H1 (cell line): ENCODE measurements around the gene IFNE. TPM values are rescaled to one million over a fixed set of nuclear protein-coding genes. Genes with fewer than 3 reads are reported as not detected.
"Not testable (repeated sequence)": the region's sequence is repeated elsewhere in the genome, so short reads cannot be mapped to it uniquely, and the experiment has no call there.

Experiments
- CTCF ChIA-PET: fragments of 300-600 bp; sonication (Branson Sonifier 250); formaldehyde crosslinking; loops from one replicate; lab custom pipeline; 2021; ENCODE audit not compliant: partially characterized antibody; lab: Charles Lee
- POLR2A ChIA-PET: fragments of 300-600 bp; sonication (Branson Sonifier 250); formaldehyde crosslinking; loops from one replicate; lab custom pipeline; 2021; ENCODE audit warnings: inconsistent platforms; ENCODE audit not compliant: partially characterized antibody; lab: Charles Lee
- DNase-seq, 2 experiments: peaks; one replicate each; pipeline versions ENCODE4 v3.0.0 to v3.0.0-alpha.2; 2010 to 2022; ENCODE audit warnings: low spot score in 2 of 2, low read depth in 1 of 2, mixed read lengths in 1 of 2
- FAIRE-seq: peaks from 2 replicates; lab custom pipeline; 2011; peaks lifted over from hg19 to GRCh38; lab: Jason Lieb, UNC
- H2AFZ ChIP-seq: 2 replicates; pipeline ENCODE4 v1.8.1; 2012; ENCODE audit warnings: low read length, inconsistent platforms
- H2AK5ac ChIP-seq: 2 replicates; pipeline ENCODE4 v1.6.1; 2013; ENCODE audit warnings: low read depth, low read length
- H2BK120ac ChIP-seq: replicated peaks from 2 replicates; pipeline ENCODE3; 2013; ENCODE audit warnings: low read depth, low read length, inconsistent platforms
- H2BK12ac ChIP-seq: 2 replicates; pipeline ENCODE4 v1.6.1; 2013; ENCODE audit warnings: low read depth, low read length
- H2BK15ac ChIP-seq: 2 replicates; pipeline ENCODE4 v1.6.1; 2013; ENCODE audit warnings: low read length
- H2BK20ac ChIP-seq: 2 replicates; pipeline ENCODE4 v1.6.1; 2013; ENCODE audit warnings: low read length
- H2BK5ac ChIP-seq: 2 replicates; pipeline ENCODE4 v1.6.1; 2013; ENCODE audit warnings: low read depth, low read length
- H3K14ac ChIP-seq: 2 replicates; pipeline ENCODE4 v1.6.1; 2013; ENCODE audit warnings: inconsistent platforms; ENCODE audit not compliant: insufficient read length
- H3K18ac ChIP-seq: 2 replicates; pipeline ENCODE4 v1.6.1; 2013; ENCODE audit warnings: low read length; ENCODE audit errors: extremely low read depth
- H3K23ac ChIP-seq: 2 replicates; pipeline ENCODE4 v1.6.1; 2013; ENCODE audit warnings: inconsistent platforms; ENCODE audit not compliant: insufficient read length
- H3K23me2 ChIP-seq: 2 replicates; pipeline ENCODE4 v1.6.1; 2013; ENCODE audit warnings: low read depth, low read length
- H3K27ac ChIP-seq: 2 replicates; pipeline ENCODE4 v1.6.1; 2011; ENCODE audit warnings: low read depth, low read length, inconsistent platforms
- H3K27me3 ChIP-seq, 4 experiments: replicated peaks in 1 of 4; 1 replicate in 1 of 4; 2 replicates in 3 of 4; pipeline versions ENCODE4 v1.6.1 to v1.8.1; 2011 to 2013; ENCODE audit warnings: low read length in 3 of 4, mild to moderate bottlenecking in 3 of 4, inconsistent platforms in 2 of 4, mixed read lengths in 2 of 4, moderate library complexity in 1 of 4; ENCODE audit not compliant: control insufficient read depth in 3 of 4, insufficient read depth in 3 of 4; ENCODE audit errors: extremely low read depth in 1 of 4
- H3K36me3 ChIP-seq, 4 experiments: 2 replicates each; pipeline versions ENCODE4 v1.6.1 to v1.8.1; 2011 to 2013; ENCODE audit warnings: mild to moderate bottlenecking in 4 of 4, low read length in 3 of 4, moderate library complexity in 2 of 4, control low read depth in 1 of 4, inconsistent platforms in 1 of 4; ENCODE audit not compliant: insufficient read depth in 4 of 4, control insufficient read depth in 2 of 4
- H3K4ac ChIP-seq: replicated peaks from 2 replicates; pipeline ENCODE3; 2013; ENCODE audit warnings: low read length, low read depth, mixed read lengths, inconsistent platforms; ENCODE audit not compliant: insufficient read length
- H3K4me1 ChIP-seq, 4 experiments: replicated peaks in 1 of 4; 1 replicate in 1 of 4; 2 replicates in 3 of 4; pipeline versions ENCODE4 v1.6.1 to v1.8.1; 2011 to 2013; ENCODE audit warnings: low read length in 3 of 4, inconsistent platforms in 2 of 4, mixed read lengths in 1 of 4; ENCODE audit not compliant: insufficient read depth in 4 of 4, control insufficient read depth in 3 of 4
- H3K4me2 ChIP-seq, 2 experiments: 2 replicates each; pipeline versions ENCODE4 v1.6.1 to v1.8.1; 2011 to 2013; ENCODE audit warnings: low read depth in 2 of 2, low read length in 2 of 2, control low read depth in 1 of 2, inconsistent platforms in 1 of 2, mild to moderate bottlenecking in 1 of 2; ENCODE audit not compliant: insufficient read depth in 1 of 2
- H3K4me3 ChIP-seq, 4 experiments: fragments of 200-600, 300-600 bp in 1 of 4; sonication (generic), shearing (Covaris generic), sonication (Bioruptor Twin) in 1 of 4; 2 replicates each; pipeline versions ENCODE4 v1.5.1 to v1.8.1; 2011 to 2016; ENCODE audit warnings: low read length in 4 of 4, low read depth in 3 of 4, control low read depth in 2 of 4, inconsistent platforms in 2 of 4, mild to moderate bottlenecking in 2 of 4, mixed read lengths in 1 of 4, moderate library complexity in 1 of 4; ENCODE audit not compliant: insufficient read depth in 2 of 4; ENCODE audit errors: extremely low read depth in 1 of 4
- H3K56ac ChIP-seq: replicated peaks from 2 replicates; pipeline ENCODE3; 2013; ENCODE audit warnings: low read depth, mild to moderate bottlenecking, mixed read lengths, low read length, inconsistent platforms; ENCODE audit not compliant: insufficient read length
- H3K79me1 ChIP-seq: 2 replicates; pipeline ENCODE4 v1.6.1; 2013; ENCODE audit warnings: low read depth, low read length, control low read depth
- H3K79me2 ChIP-seq, 2 experiments: 2 replicates each; pipeline versions ENCODE4 v1.6.1 to v1.8.1; 2012 to 2013; ENCODE audit warnings: low read length in 2 of 2, mild to moderate bottlenecking in 2 of 2, inconsistent platforms in 1 of 2; ENCODE audit not compliant: insufficient read depth in 2 of 2, control insufficient read depth in 1 of 2
- H3K9ac ChIP-seq, 4 experiments: replicated peaks in 1 of 4; 1 replicate in 1 of 4; 2 replicates in 3 of 4; pipeline versions ENCODE4 v1.6.1 to v1.8.1; 2011 to 2013; ENCODE audit warnings: low read depth in 3 of 4, low read length in 3 of 4, control low read depth in 2 of 4, mild to moderate bottlenecking in 2 of 4, moderate library complexity in 2 of 4, inconsistent platforms in 1 of 4; ENCODE audit errors: extremely low read depth in 1 of 4
- H3K9me3 ChIP-seq, 2 experiments: 2 replicates each; pipeline versions ENCODE4 v1.6.1 to v1.8.1; 2012 to 2013; ENCODE audit warnings: mild to moderate bottlenecking in 2 of 2, moderate library complexity in 2 of 2, control low read depth in 1 of 2, inconsistent platforms in 1 of 2, low read depth in 1 of 2, low read length in 1 of 2, mixed read lengths in 1 of 2; ENCODE audit not compliant: insufficient read depth in 2 of 2
- H4K20me1 ChIP-seq, 2 experiments: replicated peaks in 1 of 2; 2 replicates each; pipeline versions ENCODE3 to v1.8.1; 2011 to 2013; ENCODE audit warnings: inconsistent platforms in 2 of 2, low read length in 2 of 2, mild to moderate bottlenecking in 1 of 2; ENCODE audit not compliant: insufficient read depth in 2 of 2, control insufficient read depth in 1 of 2
- H4K5ac ChIP-seq: 2 replicates; pipeline ENCODE4 v1.6.1; 2013; ENCODE audit warnings: low read length, low read depth, mixed read lengths, inconsistent platforms; ENCODE audit not compliant: insufficient read length
- H4K8ac ChIP-seq: 2 replicates; pipeline ENCODE4 v1.8.0; 2013; ENCODE audit warnings: mild to moderate bottlenecking, moderate library complexity, low read length, inconsistent platforms; ENCODE audit not compliant: insufficient read depth; ENCODE audit errors: extremely low read depth
- H4K91ac ChIP-seq: replicated peaks from 2 replicates; pipeline ENCODE3; 2013; ENCODE audit warnings: low read length, mixed read lengths, inconsistent platforms; ENCODE audit not compliant: insufficient read length
- BACH1 ChIP-seq: IDR thresholded peaks from 2 replicates; pipeline ENCODE4 v1.6.1; 2012; ENCODE audit warnings: low read length, improper control_type of control experiment
- BCL11A ChIP-seq, 2 experiments: IDR thresholded peaks; one replicate each; pipeline ENCODE4 v1.6.1; 2011; ENCODE audit warnings: low read depth in 2 of 2, low read length in 2 of 2, mild to moderate bottlenecking in 2 of 2
- KDM1A ChIP-seq: fragments of 200-600, 300-600 bp; sonication (generic); IDR thresholded peaks from 2 replicates; pipeline ENCODE4 v1.7.1; 2016; ENCODE audit warnings: mild to moderate bottlenecking, low read length, borderline replicate concordance
- MAFK ChIP-seq: IDR thresholded peaks from 2 replicates; pipeline ENCODE4 v1.6.1; 2012; ENCODE audit warnings: low read depth, mild to moderate bottlenecking, improper control_type of control experiment, low read length
- POLR2A ChIP-seq, 2 experiments: IDR thresholded peaks; 1 replicate in 1 of 2; 2 replicates in 1 of 2; pipeline ENCODE4 v1.6.1; 2011; ENCODE audit warnings: low read depth in 2 of 2, low read length in 2 of 2, mild to moderate bottlenecking in 2 of 2; ENCODE audit errors: control extremely low read depth in 1 of 2
- POU5F1 ChIP-seq: IDR thresholded peaks from 2 replicates; pipeline ENCODE4 v1.6.1; 2011; ENCODE audit warnings: low read depth, mild to moderate bottlenecking, low read length, moderate library complexity
- SP1 ChIP-seq: IDR thresholded peaks from 2 replicates; pipeline ENCODE4 v1.6.1; 2011; ENCODE audit warnings: low read depth, low read length
- TAF1 ChIP-seq: IDR thresholded peaks from 2 replicates; pipeline ENCODE4 v1.6.1; 2011; ENCODE audit warnings: mild to moderate bottlenecking, low read depth, low read length
- TAF7 ChIP-seq: optimal IDR thresholded peaks from 2 replicates; pipeline ENCODE3; 2011; ENCODE audit warnings: low read depth, mild to moderate bottlenecking, inconsistent platforms, low read length, moderate library complexity, borderline replicate concordance
- WGBS, 2 experiments: shearing (Covaris generic) in 1 of 2; methylation state at CpG; one replicate each; pipeline versions ENCODE4 v1.1.6 to v1.1.7; 2013 to 2015; ENCODE audit warnings: low lambda C conversion rate in 2 of 2, mixed read lengths in 2 of 2, inconsistent platforms in 1 of 2, low coverage in 1 of 2, missing lambda C conversion rate in 1 of 2; ENCODE audit not compliant: insufficient replicate concordance in 2 of 2, insufficient coverage in 1 of 2, insufficient read length in 1 of 2; ENCODE audit errors: extremely low coverage in 1 of 2, missing lambda C conversion rate in 1 of 2; 5-methylcytosine and 5-hydroxymethylcytosine counted together
- polyA plus RNA-seq, 7 experiments: library from polyadenylated mRNA; depleted of rRNA in 3 of 7; stranded (reverse) in 5 of 7; unstranded in 2 of 7; fragments of >200 nt in 5 of 7; fragments of 200-250 nt in 2 of 7; gene quantifications; 1 replicate in 5 of 7; 2 replicates in 1 of 7; 4 replicates in 1 of 7; pipeline versions ENCODE4 v1.2.1 to v1.2.3, GENCODE V29; 2011 to 2013; ENCODE audit warnings: missing spikeins in 2 of 7, mixed read lengths in 2 of 7
- total RNA-seq: library from RNA; stranded (reverse); fragmentation: NEBNext Ultra II Directional; extraction: Animal tissue kit (Norgen Biotek cat#: 25700); gene quantifications from 2 replicates; pipeline ENCODE4 v1.2.1, GENCODE V29; 2021

The IFNE gene
- total and polyA plus RNA-seq, 2 of the 8 experiments (the other 6 are each of a cell fraction or from before 2014, with no cell fraction given), result 0.08 TPM; not detected in 1

- TF ChIP-seq POU5F1 (no peak), KDM1A (no peak), TAF7 (no peak), BACH1 (no peak), MAFK (no peak), POLR2A (IDR thresholded peaks at IDR 0.05; ENCODE audit: control extremely low read depth in 1 of 2, low read depth in 2 of 2, low read length in 2 of 2) (no peak), BCL11A (IDR thresholded peaks at IDR 0.05; ENCODE audit: low read depth in 2 of 2, low read length in 2 of 2) (no peak), SP1 (no peak), TAF1 (no peak)
- TF ChIP-seq, all 59 proteins: peak for 0
These were observed 42.0 kb downstream of the IFNE start, which contains the start of gene IFNA1 (continued) for GRCh38 chr9:21440139-21440538.

GRCh38 chr9:21435015-21435383 is 47.1 kb downstream of the IFNE start:
- H3K4ac ChIP-seq, H2BK5ac ChIP-seq, H3K4me3 ChIP-seq, H3K79me1 ChIP-seq, H3K23me2 ChIP-seq, H3K23ac ChIP-seq, H4K91ac ChIP-seq, H3K56ac ChIP-seq, DNase-seq, H3K27ac ChIP-seq, H2BK20ac ChIP-seq, H3K4me1 ChIP-seq, H3K9me3 ChIP-seq, H3K14ac ChIP-seq, H4K8ac ChIP-seq, H3K4me2 ChIP-seq, H4K5ac ChIP-seq, H2AK5ac ChIP-seq, H3K9ac ChIP-seq, H4K20me1 ChIP-seq, H2BK120ac ChIP-seq, H2AFZ ChIP-seq, POLR2A ChIA-PET, H2BK12ac ChIP-seq, H2BK15ac ChIP-seq, H3K27me3 ChIP-seq, H3K36me3 ChIP-seq, H3K79me2 ChIP-seq, H3K18ac ChIP-seq: not testable (repeated sequence)
- CTCF ChIA-PET, result interaction anchor here (0.6 to 4.6 kb wide), 36 partner anchors 8 to 1355 kb away, joined by 3 to 36 read pairs (median 4); partner anchors contain the start of gene IFNA8
- WGBS, 2 experiments, result 85% methylated on average over 7 of the region's 7 CpGs; no CpG with 5 or more reads in 1 of the 2 experiments
- FAIRE-seq, result peak; percentile 39
